Subcutaneous adipose tissue (tissue), 4 donors: ENCODE data around the gene FARP1. TPM values are rescaled to one million over a fixed set of nuclear protein-coding genes. Genes with fewer than 3 reads are reported as not detected.

Source experiments
- CTCF ChIP-seq: fragments of 450-650 bp; IDR thresholded peaks from one replicate; pipeline ENCODE4 v1.5.1; 2016; ENCODE audit warnings: low read depth, mild to moderate bottlenecking, control low read depth, antibody characterized with exemption, moderate library complexity
- total RNA-seq, 4 donors: library from RNA; depleted of rRNA; stranded (reverse); fragments of >200 nt; gene quantifications; one replicate each; pipeline ENCODE4 v1.1.0, GENCODE V29; 2016

FARP1 gene
- total RNA-seq, 4 donors from 2014 or later, result 24.9 to 39.9 (median 28.8) TPM

GRCh38 chr13:98103531-98103930, 39.4 kb upstream of the FARP1 start:
- no peak for TF ChIP-seq CTCF

GRCh38 chr13:98103942-98104880, 38.7 kb upstream of the FARP1 start:
- no peak for TF ChIP-seq CTCF

GRCh38 chr13:98105929-98106336, 37.0 kb upstream of the FARP1 start:
- no peak for TF ChIP-seq CTCF

- no peak for TF ChIP-seq CTCF
Observed at GRCh38 chr13:98108341-98108740, 34.6 kb upstream of the FARP1 start.

DNA sequence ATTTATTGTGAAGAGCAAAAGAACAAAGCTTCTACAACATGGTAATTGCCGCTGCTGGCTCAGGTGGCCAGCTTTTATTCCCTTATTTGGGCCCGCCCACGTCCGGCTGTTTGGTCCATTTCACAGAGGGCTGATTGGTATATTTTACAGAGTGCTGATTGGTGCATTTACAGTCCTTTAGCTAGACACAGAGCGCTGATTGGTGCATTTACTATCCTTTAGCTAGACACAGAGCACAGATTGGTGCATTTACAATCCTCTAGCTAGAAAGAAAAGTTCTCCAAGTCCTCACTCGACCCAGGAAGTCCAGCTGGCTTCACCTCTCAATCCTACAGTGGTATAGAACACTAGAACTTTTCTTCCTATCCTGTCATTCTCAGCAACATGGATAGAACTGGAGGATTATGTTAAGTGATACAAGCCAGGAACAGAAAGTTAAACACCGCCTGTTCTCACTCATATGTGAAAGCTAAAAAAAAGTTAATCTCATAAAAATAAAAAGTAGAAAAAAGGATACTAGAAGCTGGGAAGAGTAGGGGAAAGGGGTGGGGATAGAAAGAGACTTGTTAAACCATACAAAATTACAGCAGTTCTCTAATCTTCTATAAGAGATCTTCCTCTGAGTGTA, 33.6 kb upstream of the FARP1 start:
- TF ChIP-seq CTCF, result no peak

GRCh38 chr13:98110749-98111148, 32.1 kb upstream of the FARP1 start:
- TF ChIP-seq CTCF, result no peak
